GM18517 (cell line): Measurements from ENCODE around the gene GORASP2.
"Not testable (repeated sequence)": the region's sequence is repeated elsewhere in the genome, so short reads cannot be mapped to it uniquely, and the experiment has no call there.

Experiments used
- ATAC-seq: cut with Tn5 transposase; IDR thresholded peaks from one replicate; pipeline ENCODE4 v1.9.1; 2021; ENCODE audit warnings: mild to moderate bottlenecking, moderate library complexity; ENCODE audit not compliant: unreplicated experiment

GORASP2 gene

DNA sequence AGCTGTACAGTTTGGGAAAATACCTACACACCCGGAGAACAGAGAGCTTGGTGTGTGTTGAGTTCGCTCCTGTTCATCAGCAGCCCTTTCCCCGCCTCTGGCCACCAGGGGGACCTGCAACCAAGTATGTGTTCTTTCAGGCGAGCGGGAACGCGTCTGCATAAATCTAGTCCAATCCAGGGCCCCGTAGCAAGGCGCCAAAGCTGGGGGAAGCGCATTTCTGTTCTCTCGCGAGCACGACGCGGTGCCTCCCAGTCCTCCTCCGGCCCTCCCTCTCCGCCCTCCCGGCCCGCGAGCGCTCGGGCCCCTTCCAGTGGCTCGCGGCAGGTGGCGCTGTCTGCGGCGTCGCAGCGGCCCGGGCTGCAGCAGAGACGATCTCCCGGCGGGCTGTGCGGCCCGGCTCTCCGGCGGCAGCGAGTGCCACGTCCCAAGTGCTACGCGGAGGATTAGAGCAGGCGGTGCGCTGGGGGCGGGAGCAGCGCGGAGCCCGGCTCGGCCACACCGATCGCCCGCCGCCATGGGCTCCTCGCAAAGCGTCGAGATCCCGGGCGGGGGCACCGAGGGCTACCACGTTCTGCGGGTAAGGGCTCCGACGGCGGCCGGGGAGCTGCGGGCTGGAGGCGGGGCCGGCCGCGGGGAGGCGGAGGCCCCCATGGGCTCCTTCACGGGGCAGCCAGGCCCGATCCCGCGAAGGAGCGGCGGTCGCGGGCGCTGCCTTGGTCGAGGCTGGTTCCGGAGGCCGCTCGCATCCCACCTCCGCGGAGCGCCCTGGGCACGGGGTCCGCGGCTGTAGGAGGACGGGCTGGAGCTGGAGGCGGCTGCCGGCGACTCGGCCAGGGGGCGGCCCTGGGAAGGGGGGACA is at the start of gene GORASP2:
TSS of gene GORASP2 (plus strand) at position 430 of the 862 bp plus-strand sequence. CDS start at position 518, 88 bp downstream.
- ATAC-seq: peak; percentile 89

DNA sequence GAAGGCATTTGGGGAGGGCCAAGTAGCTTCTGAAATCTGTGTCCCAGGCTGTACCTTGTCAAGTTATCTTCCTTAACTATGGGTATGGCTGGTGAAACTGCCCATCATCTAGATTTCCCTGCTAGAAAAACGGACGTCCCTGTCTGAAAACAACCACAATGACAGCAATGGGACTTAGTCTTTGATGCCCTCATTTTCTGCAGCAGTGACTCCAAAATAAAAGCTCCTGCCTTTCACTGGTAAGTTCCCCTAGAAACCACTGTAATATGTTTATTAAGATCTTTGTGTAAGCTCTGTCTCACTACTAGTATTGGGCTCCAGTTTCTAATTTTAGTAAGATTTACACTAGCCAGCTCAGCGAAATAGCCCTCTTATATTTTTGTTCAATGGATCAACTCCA is 47.2 kb upstream of the GORASP2 start:
- ATAC-seq: no peak

DNA sequence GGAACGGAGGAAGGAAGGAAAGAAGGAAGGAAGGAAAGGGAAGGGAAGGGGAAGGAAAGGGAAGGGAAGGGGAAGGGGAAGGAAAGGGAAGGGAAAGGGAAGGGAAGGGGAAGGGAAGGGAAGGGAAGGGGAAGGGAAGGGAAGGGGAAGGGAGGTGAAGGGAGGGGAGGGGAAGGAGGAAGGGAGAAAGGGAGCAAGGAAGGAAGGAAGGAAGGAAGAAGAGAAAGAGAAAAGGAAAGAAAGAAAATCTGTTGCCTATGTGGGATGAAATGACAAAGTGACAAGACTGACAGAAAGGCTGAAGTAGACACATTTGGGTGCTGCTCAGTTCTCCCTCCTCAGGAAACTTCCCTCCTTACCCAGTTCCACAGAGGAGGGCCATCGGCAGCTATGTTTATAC is 46.3 kb upstream of the GORASP2 start:
- no peak for ATAC-seq

DNA sequence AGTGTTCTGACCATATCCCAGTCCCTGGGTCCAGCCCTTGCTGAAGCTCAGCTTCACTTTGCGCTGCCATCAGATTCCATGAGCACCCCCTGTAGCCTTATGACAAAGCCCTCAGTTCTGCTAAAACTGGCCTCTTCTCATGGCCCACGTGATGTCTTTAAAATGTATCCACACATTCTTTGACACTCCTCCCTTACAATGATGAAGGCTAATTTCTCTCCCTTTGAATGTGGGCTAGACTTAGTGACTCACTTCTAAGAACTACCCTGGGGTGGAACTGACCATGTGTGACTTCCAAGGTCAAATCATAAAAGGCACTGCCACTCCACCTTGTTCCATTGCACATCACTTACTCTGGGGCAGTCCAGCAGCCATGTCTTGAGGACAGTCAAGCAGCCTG is 45.4 kb upstream of the GORASP2 start:
- no peak for ATAC-seq

DNA sequence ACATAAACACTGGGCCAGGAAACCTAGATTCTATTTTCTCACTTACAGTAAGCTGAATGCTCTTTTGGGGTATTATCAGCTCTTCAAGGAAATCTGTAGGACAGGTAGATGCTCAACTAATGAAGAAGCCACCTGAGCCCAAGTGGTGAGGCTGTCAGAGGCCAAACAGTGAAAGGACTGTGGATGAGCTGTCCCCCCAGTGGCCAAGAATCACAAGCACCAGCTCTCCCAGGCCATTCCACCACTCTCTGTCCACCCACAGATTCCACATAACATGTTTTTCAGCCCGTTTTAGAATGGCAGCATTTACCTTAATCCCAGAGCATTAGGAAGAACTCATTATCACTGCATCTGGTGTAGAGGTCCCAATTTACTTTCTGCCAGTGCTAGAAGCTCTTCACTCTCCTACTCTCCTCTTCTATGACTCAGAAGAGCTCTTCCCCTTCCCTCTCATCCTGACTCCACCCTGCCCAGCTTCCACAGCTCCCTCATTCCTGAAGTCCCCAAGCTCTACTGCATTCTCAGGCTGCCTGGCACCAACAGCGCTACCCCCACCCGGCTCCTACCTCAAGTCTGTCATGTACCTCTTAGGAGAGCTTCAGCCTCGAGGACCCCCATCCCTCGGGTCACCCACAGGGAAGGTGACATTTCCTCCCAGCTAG is 43.8 kb upstream of the GORASP2 start:
- no peak for ATAC-seq

DNA sequence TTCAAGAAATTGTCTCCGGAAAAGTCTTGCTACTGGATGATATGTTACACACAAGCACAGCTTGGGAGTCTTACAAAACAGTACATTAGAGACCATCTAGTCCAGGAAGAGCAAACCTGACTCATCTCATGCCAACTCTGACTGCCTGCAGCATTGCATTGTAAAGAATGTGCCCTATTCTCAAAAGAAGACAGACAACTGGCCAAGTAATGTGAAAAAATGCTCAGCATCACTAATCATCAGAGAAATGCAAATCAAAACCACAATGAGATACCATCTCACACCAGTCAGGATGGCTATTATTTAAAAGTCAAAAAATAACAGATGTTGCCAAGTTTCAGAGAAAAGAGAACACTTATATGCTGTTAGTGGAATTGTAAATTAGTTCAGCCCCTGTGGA is 42.7 kb upstream of the GORASP2 start:
- ATAC-seq: no peak

DNA sequence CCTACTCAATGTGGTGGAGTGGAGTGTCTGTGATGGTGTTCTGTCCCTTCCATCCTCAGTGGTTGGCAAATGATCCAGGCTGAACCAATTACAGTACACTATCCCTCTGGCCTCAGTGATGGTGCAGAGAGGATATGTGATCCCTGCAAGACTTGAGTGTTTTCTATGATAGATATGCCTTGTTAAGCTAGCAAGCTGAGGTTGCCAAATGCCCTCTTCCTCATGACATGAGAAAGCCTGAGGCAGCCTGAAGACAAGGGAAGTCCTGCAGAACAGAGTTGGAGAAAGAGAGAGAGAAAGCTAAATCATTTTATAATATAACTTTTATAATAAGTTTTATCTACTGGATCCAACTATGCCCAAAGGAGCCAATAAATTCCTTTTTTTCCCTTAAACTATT is 41.6 kb upstream of the GORASP2 start:
- no peak for ATAC-seq

DNA sequence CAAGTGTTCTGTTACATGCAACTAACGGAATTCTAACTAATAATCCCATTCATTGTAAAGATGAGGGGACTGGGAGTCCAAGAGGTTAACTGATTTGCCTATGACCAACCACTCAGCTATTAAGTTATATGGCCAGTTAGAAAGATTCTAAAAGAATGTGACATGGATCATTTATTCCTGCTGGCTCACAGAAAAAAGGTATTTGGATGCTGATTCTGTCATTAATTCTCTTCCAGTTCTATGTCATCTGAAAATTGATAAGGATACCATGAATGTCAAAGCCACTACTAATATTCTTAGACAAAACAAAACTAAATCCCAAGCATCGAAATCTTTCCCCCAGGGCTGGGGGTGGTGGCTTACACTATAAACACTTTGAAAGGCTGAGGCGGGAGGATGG is 41.2 kb upstream of the GORASP2 start:
- ATAC-seq: no peak

DNA sequence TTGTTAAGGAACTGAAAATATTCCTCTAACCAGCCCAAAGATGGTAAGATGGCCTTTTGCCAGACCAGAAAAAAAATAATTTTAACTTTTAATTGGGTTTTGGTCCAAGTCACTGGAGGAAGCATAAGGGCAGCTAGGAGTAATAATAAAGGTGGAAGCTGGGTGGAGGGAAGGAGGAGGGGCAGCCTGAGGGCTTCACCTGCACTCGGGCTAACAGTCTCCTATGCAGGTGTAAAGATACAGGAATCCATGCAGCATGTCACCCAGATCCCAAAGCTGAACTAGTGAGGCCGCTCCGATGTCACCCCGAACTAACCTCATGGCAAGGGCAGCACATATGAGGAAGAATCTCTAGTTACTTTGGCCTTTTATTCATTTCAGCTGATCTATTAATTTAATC is 37.2 kb upstream of the GORASP2 start:
- ATAC-seq: no peak

DNA sequence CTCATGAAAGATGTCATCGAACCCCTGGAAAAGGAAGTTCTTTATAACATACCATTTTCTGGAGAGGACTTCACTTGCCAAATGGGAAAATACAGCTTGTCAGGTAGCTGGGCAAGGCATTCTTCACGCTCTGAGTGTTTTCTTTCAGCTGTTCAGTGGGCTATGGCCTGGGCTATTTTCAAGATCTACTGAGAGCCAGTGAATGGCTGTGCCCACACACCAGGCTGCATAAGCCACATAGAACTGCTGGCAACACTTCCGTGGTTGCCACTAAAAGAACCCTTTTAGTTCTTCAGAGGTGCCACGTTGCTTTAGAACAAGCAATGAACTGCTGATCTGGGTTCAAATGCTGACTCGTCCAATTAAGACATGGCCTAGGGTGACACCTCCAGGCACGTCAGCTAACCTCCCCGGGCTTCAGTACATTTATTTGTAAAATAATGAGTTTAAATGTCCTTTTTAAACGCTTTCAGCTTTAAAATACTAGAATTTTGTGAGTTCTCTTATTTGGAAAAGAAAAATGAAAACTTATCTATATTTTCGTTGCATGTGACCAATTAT is 36.6 kb upstream of the GORASP2 start:
- no peak for ATAC-seq

DNA sequence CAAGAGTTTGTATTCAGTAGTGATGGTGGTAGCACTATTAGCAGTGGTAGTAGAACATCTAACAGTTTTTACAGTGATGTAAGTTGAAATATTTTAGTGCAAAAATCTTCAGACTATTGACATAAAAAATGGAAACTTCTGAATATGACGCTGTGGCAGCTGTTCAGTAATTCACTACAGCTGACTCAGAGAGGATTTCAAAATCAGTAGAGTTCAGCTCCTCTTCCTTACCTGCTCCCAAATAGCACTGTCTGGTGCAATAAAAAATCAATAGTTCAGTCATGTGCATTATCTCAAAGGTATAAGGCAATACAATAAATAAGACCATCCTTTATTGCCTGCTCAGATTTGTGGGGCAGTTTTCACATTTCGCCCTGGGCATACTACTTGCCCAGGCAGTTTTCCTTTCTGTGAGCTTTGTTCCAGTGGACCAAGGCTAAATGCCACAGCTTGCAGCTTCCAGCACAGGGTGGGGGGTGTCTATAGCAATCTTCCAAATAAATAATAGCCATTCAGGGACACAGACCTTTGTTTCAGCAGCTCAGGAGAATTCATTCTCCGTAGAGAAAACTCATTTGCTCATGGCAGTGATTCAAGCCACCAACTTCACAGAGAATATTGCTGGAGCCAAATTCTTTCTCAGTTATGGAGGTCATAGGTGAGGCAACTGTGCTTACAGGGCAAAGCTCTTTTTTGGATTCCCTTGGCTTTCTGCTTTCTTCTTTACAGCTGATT is 33.9 kb upstream of the GORASP2 start:
- ATAC-seq: no peak

DNA sequence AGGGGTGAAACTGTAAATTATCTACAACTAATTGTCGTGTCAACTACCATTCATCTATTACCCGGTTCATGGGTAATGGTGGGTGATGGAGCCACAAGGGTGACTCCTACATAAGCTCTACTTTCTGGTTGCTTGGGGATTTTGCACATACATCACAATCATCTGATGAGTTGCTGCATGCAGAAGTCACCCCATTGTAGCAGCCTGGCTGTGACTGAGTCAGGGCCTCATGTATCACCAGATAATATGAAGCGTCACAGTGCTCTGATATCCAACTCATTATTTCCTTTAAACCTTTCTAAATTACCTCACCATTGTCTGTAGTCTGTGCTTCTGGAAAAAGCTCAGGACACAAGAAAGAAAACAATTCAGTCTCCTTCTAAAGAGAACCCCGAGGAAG is 32.4 kb upstream of the GORASP2 start:
- no peak for ATAC-seq

DNA sequence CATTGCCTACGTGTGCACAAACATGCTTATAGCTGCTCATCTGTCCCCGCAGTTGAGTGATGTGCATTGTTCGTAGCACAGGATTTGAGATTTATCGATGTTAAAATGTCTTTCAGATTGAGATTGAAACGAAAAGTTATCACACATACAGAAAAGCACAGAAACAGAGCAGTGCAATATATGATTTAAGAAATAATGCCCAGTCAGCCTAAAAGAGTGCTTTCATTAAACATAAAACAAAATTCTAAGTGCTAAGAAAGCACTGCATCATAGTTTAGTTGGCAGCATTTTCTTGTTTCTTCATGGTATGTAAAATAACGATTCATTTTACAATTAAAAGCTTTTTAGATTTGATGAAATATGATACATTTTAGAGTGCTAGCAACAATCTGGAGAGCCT is 31.9 kb upstream of the GORASP2 start:
- ATAC-seq: no peak

DNA sequence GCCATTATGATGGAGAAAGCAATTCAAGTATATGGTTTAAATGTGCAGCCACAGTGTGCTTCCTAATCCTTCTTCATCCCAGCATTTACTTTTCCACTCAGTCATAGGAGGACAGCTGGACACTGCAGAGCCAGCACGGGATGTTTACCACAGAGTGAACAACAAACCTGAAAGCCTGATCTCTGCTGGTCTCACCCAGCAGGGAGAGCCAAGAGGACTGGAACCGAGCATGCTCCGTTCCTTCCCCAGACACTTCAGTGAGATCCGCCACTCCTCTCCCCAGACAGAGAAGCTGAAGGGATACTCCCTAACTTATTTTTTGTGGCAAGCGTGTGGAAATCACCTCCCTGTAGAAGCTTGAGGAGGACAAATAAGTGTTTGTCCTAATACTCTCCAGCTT is 23.2 kb upstream of the GORASP2 start:
- no peak for ATAC-seq

DNA sequence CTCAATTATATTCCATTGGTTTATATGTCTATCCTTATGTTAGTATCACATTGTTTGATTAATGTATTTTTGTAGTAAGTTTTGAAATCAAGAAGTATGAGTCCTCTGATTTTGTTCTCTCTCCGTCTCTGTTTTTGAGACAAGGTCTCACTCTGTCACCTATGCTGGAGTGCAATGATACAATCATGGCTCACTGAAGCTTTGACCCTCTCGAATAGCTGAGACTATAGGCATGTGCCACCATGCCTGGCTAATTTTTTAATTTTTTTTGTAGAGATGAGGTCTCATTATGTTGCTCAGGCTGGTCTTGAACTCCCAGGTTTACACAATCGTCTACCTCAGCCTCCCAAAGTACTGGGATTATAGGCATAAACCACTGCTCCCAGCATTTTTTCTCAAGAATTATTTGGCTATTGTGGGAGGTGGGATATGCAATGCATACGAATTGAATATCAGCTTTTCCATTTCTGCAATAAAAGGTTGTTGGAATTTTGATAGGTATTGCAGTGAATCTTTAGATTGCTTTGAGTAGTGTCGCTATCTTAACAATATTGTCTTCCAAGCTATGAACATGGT is 17.7 kb upstream of the GORASP2 start:
- ATAC-seq: no peak

DNA sequence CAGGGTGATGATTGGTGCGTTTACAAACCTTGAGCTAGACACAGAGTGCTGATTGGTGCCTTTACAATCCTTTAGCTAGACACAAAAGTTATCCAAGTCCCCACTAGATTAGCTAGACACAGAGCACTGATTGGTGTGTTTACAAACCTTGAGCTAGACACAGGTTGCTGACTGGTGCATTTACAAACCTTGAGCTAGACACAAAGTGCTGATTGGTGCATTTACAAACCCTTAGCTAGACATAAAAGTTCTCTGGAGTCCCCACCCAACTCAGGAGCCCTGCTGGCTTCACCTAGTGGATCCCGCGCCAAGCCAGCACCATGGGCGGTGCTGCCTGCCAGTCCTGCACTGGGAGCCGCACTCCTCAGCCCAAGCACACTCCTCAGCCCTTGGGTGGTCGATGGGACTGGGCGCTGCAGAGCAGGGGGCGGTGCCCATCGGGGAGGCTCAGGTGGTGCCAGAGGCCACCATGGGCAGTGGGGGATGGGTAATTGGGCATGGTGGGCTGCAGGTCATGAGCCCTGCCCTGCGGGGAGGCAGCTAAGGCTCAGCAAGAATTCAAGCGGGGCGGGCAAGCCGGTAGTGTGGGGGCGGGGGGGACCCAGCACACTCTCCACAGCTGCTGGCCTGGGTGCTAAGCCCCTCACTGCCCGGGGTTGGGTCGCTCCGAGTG is 13.9 kb upstream of the GORASP2 start:
- not testable (repeated sequence) for ATAC-seq

DNA sequence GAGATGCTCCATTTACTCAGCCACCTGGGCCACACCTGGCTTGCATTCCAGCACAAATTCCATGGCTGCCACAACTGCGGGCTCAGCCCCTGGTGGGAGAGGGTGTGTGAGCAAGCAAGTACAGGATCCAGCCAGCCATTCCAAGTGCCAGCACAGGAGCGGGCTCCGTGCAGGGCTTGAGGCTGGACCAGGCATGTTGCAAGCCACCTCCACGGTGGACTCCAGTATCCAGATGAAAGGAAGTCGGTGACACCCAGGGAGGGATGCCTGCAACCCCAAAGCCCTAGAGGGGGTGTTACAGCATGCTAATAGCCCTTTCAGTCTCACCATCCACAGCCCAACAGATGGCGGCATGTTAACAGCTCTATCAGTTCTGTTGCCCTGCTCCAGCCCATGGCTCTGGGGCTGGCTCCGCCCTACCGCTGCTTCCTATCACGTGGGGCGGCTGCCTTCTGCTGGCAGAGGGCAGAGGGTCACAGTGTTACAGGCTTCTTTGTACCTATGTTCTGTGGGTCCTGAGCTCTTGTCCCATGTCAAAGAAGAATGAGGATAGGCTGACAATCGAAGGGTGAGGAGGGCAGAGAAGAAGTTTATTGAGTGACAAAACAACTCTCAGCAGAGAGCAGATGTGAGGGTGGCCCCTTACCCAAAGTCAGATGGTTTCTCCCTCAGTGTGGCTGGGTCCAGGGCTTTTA is 11.7 kb upstream of the GORASP2 start:
- no peak for ATAC-seq

DNA sequence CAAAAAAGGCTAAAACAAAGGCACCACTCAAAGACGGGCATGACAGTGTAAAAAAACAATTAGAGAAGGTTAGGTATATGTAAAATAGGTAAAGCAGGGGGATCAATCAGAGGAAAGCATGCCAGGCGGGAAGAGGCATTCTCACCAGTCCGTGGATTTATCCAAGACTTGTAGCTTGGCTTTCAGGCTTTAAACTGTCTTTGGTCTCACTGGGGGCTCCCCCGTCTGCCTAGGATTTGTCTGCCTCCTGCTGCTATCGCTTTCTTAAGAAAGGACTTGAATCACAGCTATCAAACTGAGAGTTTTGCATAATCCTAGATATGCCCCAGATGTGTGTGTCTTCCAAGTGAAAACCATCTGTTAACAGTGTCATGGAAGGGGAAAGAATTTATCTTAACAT is 11.1 kb upstream of the GORASP2 start:
- no peak for ATAC-seq

DNA sequence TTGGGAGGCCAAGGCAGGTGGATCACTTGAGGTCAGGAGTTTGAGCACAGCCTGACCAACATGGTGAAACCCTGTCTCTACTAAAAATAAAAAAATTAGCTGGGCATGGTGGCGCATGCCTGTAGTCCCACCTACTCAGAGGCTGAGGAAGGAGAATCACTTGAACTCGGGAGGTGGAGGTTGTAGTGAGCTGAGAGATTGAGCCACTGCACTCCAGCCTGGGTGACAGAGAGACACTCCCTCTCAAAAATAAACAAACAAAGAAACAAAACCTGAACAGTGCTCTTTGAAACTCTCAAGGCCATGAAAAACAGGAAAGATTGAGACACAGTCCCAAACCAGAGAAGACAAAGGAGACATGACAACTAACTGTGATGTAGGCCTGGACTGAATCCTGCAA is 7.2 kb upstream of the GORASP2 start:
- not testable (repeated sequence) for ATAC-seq
